ENCODE measurements around the gene RNASE2.

GRCh38 chr14:20997115-20997514 is 41.8 kb downstream of the RNASE2 start:
- TF ChIP-seq CTCF (IDR thresholded peaks at IDR 0.05; ENCODE audit: insufficient read depth, low read length, poor library complexity, severe bottlenecking): no peak
- TF ChIP-seq EZH2phosphoT487 (conservative IDR thresholded peaks at IDR 0.05; ENCODE audit: low read length): no peak

All from SU-DHL-6 (cell line).